ENCODE results near the gene NRXN3.

NRXN3 gene

DNA sequence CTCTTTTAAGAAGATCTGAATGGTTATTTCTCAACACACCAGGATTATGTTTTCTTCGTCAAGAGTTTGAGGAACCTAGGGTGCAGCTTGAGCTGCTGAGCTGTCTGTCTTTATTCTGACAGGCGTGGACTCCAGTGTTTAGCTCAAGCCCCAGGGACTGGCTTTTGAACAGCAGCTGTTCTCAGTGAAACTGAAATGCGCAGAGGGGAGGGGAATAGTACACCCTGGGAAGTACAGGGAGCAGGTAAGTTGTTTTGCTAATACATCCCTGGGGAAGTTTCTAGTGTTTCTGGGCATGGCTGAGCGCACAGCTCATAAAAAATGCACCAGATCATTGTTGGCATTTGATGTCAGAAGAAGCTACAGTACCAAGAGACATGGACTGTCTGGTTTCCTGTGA, 1381.3 kb downstream of the NRXN3 start:
- DNase-seq (ENCODE audit: low spot score) (no peak), ATAC-seq (ENCODE audit: low read depth) (no peak)
- Histone ChIP-seq H3K4me1 (ENCODE audit: insufficient read depth, poor library complexity, severe bottlenecking) (no peaks in the 10 kb centered on the region), H3K4me3 (ENCODE audit: severe bottlenecking) (no peak overlapping the region), H3K36me3 (ENCODE audit: low read depth) (no peaks in the 10 kb centered on the region), H3K27ac (ENCODE audit: poor library complexity, severe bottlenecking) (no peak overlapping the region), H3K9me3 (ENCODE audit: severe bottlenecking) (no peaks in the 10 kb centered on the region), H3K27me3 (ENCODE audit: insufficient read depth, poor library complexity, severe bottlenecking) (no peaks in the 10 kb centered on the region)
- TF ChIP-seq, protein P1, sequence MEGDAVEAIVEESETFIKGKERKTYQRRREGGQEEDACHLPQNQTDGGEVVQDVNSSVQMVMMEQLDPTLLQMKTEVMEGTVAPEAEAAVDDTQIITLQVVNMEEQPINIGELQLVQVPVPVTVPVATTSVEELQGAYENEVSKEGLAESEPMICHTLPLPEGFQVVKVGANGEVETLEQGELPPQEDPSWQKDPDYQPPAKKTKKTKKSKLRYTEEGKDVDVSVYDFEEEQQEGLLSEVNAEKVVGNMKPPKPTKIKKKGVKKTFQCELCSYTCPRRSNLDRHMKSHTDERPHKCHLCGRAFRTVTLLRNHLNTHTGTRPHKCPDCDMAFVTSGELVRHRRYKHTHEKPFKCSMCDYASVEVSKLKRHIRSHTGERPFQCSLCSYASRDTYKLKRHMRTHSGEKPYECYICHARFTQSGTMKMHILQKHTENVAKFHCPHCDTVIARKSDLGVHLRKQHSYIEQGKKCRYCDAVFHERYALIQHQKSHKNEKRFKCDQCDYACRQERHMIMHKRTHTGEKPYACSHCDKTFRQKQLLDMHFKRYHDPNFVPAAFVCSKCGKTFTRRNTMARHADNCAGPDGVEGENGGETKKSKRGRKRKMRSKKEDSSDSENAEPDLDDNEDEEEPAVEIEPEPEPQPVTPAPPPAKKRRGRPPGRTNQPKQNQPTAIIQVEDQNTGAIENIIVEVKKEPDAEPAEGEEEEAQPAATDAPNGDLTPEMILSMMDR (IDR thresholded peaks at IDR 0.05; ENCODE audit: poor library complexity, severe bottlenecking) = no peak

DNA sequence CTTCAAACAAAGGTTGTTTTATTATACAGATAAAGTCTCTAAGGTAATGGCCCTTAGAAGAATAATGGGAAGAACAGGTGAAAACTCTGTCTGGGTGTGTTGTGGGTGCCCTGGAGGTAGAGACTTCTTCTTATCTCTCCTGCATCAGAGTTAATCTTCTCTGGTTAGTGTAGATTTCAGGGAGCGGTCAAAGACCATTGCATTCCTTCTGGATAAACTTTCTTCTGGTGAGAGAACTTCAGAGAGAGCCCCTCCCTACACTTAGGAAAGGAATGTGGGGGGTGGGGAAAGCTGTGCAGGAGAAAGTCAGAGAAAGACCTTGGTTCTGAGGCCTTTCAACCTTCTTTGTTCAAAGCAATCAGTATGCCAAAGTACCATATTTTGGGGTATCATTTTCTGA, 1382.6 kb downstream of the NRXN3 start:
- TF ChIP-seq, protein P1 (IDR thresholded peaks at IDR 0.05; ENCODE audit: poor library complexity, severe bottlenecking) = no peak
- DNase-seq (ENCODE audit: low spot score) = no peak
- no peak overlapping the region for H3K27ac ChIP-seq (ENCODE audit: poor library complexity, severe bottlenecking)
- H3K27me3 ChIP-seq (ENCODE audit: insufficient read depth, poor library complexity, severe bottlenecking) = no peaks in the 10 kb centered on the region
- no peak for ATAC-seq (ENCODE audit: low read depth)
- H3K4me3 ChIP-seq (ENCODE audit: severe bottlenecking) = no peak overlapping the region
- H3K36me3 ChIP-seq (ENCODE audit: low read depth) = no peaks in the 10 kb centered on the region
- no peaks in the 10 kb centered on the region for H3K4me1 ChIP-seq (ENCODE audit: insufficient read depth, poor library complexity, severe bottlenecking)
- H3K9me3 ChIP-seq (ENCODE audit: severe bottlenecking) = no peaks in the 10 kb centered on the region

DNA sequence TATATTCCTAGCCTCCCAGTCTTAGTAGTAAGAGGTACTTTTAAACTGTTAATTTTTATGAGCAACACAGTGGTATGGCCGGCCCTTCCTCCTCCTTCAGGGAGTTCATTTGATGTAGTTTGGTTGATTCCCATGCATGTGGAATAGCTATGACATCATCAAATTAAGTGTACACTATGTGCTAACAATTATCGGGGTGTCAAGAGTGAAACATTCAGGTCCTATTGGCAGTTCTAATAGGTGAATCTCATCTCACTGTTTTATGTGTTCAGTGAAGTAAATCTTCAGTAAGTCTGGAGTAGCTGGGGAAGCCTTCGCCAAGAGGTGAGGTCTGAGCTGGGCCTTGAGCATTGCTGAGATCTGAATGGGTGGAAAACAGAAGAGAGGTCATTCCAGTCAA, 1384.6 kb downstream of the NRXN3 start:
- H3K36me3 ChIP-seq (ENCODE audit: low read depth) = no peaks in the 10 kb centered on the region
- TF ChIP-seq, protein P1 (IDR thresholded peaks at IDR 0.05; ENCODE audit: poor library complexity, severe bottlenecking) = no peak
- H3K4me3 ChIP-seq (ENCODE audit: severe bottlenecking) = no peak overlapping the region
- no peaks in the 10 kb centered on the region for H3K9me3 ChIP-seq (ENCODE audit: severe bottlenecking)
- no peak for DNase-seq (ENCODE audit: low spot score)
- H3K27me3 ChIP-seq (ENCODE audit: insufficient read depth, poor library complexity, severe bottlenecking) = no peaks in the 10 kb centered on the region
- no peak for ATAC-seq (ENCODE audit: low read depth)
- H3K4me1 ChIP-seq (ENCODE audit: insufficient read depth, poor library complexity, severe bottlenecking) = no peaks in the 10 kb centered on the region
- H3K27ac ChIP-seq (ENCODE audit: poor library complexity, severe bottlenecking) = no peak overlapping the region

DNA sequence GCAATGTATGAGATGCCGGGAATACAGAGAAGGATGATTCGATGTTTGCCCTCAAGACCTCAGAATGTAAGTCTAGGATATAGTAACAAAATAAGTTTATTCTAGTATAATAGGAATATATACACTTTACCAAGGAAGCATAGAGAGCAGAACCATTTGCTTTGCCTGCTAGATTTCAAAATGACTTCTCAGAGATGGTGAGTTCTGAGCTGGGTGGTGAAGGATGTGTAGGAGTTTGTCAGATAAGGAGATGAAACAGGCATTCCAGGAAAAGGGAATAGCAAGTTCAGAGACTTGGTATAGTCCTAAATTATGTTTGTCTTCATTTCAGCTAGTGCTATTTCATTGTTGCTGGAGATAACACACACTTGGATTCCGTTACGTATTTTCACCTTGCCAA, 1385.3 kb downstream of the NRXN3 start:
- Histone ChIP-seq H3K4me1 (ENCODE audit: insufficient read depth, poor library complexity, severe bottlenecking) (no peaks in the 10 kb centered on the region), H3K27ac (ENCODE audit: poor library complexity, severe bottlenecking) (no peak overlapping the region), H3K27me3 (ENCODE audit: insufficient read depth, poor library complexity, severe bottlenecking) (no peaks in the 10 kb centered on the region), H3K4me3 (ENCODE audit: severe bottlenecking) (no peak overlapping the region), H3K36me3 (ENCODE audit: low read depth) (no peaks in the 10 kb centered on the region), H3K9me3 (ENCODE audit: severe bottlenecking) (no peaks in the 10 kb centered on the region)
- no peak for ATAC-seq (ENCODE audit: low read depth)
- no peak for DNase-seq (ENCODE audit: low spot score)
- TF ChIP-seq, protein P1 (IDR thresholded peaks at IDR 0.05; ENCODE audit: poor library complexity, severe bottlenecking) = no peak

DNA sequence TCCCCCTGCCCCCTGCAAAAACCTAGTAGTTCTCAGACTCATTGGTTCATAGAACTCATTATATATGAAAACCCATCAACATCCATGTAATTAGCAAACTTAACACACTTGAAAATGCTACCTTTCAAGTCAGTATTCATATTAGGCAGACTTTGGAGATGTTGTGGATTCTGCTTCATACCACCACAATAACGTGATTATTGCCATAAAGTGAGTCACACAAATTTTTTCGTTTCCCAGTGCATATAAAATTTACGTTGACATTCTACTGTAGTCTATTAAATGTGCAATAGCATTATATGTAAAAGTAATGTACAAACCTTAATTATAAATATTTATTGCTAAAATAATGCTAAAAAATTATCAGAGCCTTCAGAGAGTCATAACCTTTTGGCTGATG, 1387.1 kb downstream of the NRXN3 start:
- TF ChIP-seq, protein P1 (IDR thresholded peaks at IDR 0.05; ENCODE audit: poor library complexity, severe bottlenecking) = no peak
- no peaks in the 10 kb centered on the region for H3K4me1 ChIP-seq (ENCODE audit: insufficient read depth, poor library complexity, severe bottlenecking)
- ATAC-seq (ENCODE audit: low read depth) = no peak

More for the DNA sequence above, 1387.1 kb downstream of the NRXN3 start:
- no peaks in the 10 kb centered on the region for H3K36me3 ChIP-seq (ENCODE audit: low read depth)
- H3K9me3 ChIP-seq (ENCODE audit: severe bottlenecking) = no peaks in the 10 kb centered on the region
- H3K27ac ChIP-seq (ENCODE audit: poor library complexity, severe bottlenecking) = no peak overlapping the region
- no peaks in the 10 kb centered on the region for H3K27me3 ChIP-seq (ENCODE audit: insufficient read depth, poor library complexity, severe bottlenecking)
- no peak for DNase-seq (ENCODE audit: low spot score)
- H3K4me3 ChIP-seq (ENCODE audit: severe bottlenecking) = no peak overlapping the region

Data from RWPE2 (cell line).